ENCODE measurements around the gene TRAK1. TPM values are rescaled to one million over a fixed set of nuclear protein-coding genes. Genes with fewer than 3 reads are reported as not detected.

TRAK1 gene
- total and polyA plus RNA-seq, 2 experiments from 2014 or later: 28.6 to 74.5 TPM

GRCh38 chr3:42148982-42149432 is 57.9 kb downstream of the TRAK1 start:
- Histone ChIP-seq H3K36me3 (no peaks in the 10 kb centered on the region), H3K27me3 (no peaks in the 10 kb centered on the region), H3K9me3 (ENCODE audit: low read depth) (no peaks in the 10 kb centered on the region), H3K27ac (no peak overlapping the region), H3K4me3 (no peak overlapping the region), H3K4me1 (ENCODE audit: low read depth) (no peaks in the 10 kb centered on the region)
- peak; percentile 87 to 90 for DNase-seq (ENCODE audit: low read depth in 1 of 2, low spot score in 1 of 2)
- no peak for TF ChIP-seq CTCF (IDR thresholded peaks at IDR 0.05; ENCODE audit: low read depth, low read length)

GRCh38 chr3:42149532-42149931 is 58.4 kb downstream of the TRAK1 start:
- Histone ChIP-seq H3K4me3 (no peak overlapping the region), H3K4me1 (ENCODE audit: low read depth) (no peaks in the 10 kb centered on the region), H3K36me3 (no peaks in the 10 kb centered on the region), H3K9me3 (ENCODE audit: low read depth) (no peaks in the 10 kb centered on the region), H3K27me3 (no peaks in the 10 kb centered on the region), H3K27ac (no peak overlapping the region)
- TF ChIP-seq CTCF (IDR thresholded peaks at IDR 0.05; ENCODE audit: low read depth, low read length): no peak
- DNase-seq (ENCODE audit: low read depth in 1 of 2, low spot score in 1 of 2): no peak

DNA sequence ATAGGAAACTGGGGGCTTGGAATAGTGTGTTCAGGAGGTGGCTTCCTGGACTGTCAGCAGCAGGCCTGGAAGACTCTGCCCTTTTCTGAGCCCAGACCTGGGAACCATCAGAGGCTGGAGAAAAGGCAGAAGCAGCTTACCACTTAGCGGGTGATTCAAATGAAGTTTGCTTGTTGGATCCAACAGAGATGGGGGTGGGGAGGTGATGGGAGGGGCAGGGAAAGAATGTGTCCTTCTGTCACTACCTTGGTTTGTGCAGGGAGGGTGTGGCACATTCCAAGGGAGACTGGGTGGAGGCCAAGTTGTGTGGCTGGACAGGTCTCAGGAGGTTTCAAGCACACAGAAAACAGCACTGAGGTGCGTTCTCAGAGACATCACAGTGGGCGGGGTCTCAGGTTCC is 58.8 kb downstream of the TRAK1 start:
- DNase-seq (ENCODE audit: low read depth in 1 of 2, low spot score in 1 of 2): no peak
- H3K27ac ChIP-seq: no peak overlapping the region
- no peaks in the 10 kb centered on the region for H3K27me3 ChIP-seq
- H3K9me3 ChIP-seq (ENCODE audit: low read depth): no peaks in the 10 kb centered on the region
- no peaks in the 10 kb centered on the region for H3K36me3 ChIP-seq
- H3K4me3 ChIP-seq: no peak overlapping the region
- H3K4me1 ChIP-seq (ENCODE audit: low read depth): no peaks in the 10 kb centered on the region
- TF ChIP-seq CTCF (IDR thresholded peaks at IDR 0.05; ENCODE audit: low read depth, low read length): no peak

GRCh38 chr3:42151596-42152168 is 60.5 kb downstream of the TRAK1 start:
- no peak for TF ChIP-seq CTCF (IDR thresholded peaks at IDR 0.05; ENCODE audit: low read depth, low read length)
- no peaks in the 10 kb centered on the region for H3K27me3 ChIP-seq
- no peaks in the 10 kb centered on the region for H3K4me1 ChIP-seq (ENCODE audit: low read depth)
- no peak overlapping the region for H3K4me3 ChIP-seq
- DNase-seq (ENCODE audit: low read depth in 1 of 2, low spot score in 1 of 2): no peak
- H3K9me3 ChIP-seq (ENCODE audit: low read depth): no peaks in the 10 kb centered on the region
- no peak overlapping the region for H3K27ac ChIP-seq
- no peaks in the 10 kb centered on the region for H3K36me3 ChIP-seq

- Histone ChIP-seq H3K36me3 (no peaks in the 10 kb centered on the region), H3K4me1 (ENCODE audit: low read depth) (no peaks in the 10 kb centered on the region), H3K9me3 (ENCODE audit: low read depth) (no peaks in the 10 kb centered on the region), H3K27me3 (no peaks in the 10 kb centered on the region), H3K27ac (no peak overlapping the region), H3K4me3 (no peak overlapping the region)
- TF ChIP-seq CTCF (IDR thresholded peaks at IDR 0.05; ENCODE audit: low read depth, low read length): no peak
- no peak for DNase-seq (ENCODE audit: low read depth in 1 of 2, low spot score in 1 of 2)
Measured at GRCh38 chr3:42152193-42152592, 61.0 kb downstream of the TRAK1 start.
